Mucosa of stomach (tissue), 1 donor: ENCODE measurements around the gene MTR.
A peak's percentile ranks its signal among the peaks of the same experiment; 100 is the strongest.

Source experiments
- H3K27me3 ChIP-seq: one replicate; pipeline ENCODE4 v1.7.0; 2013; ENCODE audit warnings: mild to moderate bottlenecking, low read length; ENCODE audit not compliant: control insufficient read depth, insufficient read depth
- H3K36me3 ChIP-seq: one replicate; pipeline ENCODE4 v1.7.0; 2013; ENCODE audit warnings: low read length; ENCODE audit not compliant: control insufficient read depth, insufficient read depth
- H3K4me1 ChIP-seq: one replicate; pipeline ENCODE4 v1.7.0; 2013; ENCODE audit warnings: mild to moderate bottlenecking, low read length; ENCODE audit not compliant: control insufficient read depth, insufficient read depth
- H3K4me3 ChIP-seq: one replicate; pipeline ENCODE4 v1.7.0; 2013; ENCODE audit warnings: low read length
- H3K9ac ChIP-seq: one replicate; pipeline ENCODE4 v1.7.0; 2013; ENCODE audit warnings: mild to moderate bottlenecking, low read length, moderate library complexity
- H3K9me3 ChIP-seq: one replicate; pipeline ENCODE4 v1.7.0; 2013; ENCODE audit warnings: mild to moderate bottlenecking, low read length, moderate library complexity; ENCODE audit not compliant: control insufficient read depth
- donor health status: Pancreatic carcinoma.

MTR gene

DNA sequence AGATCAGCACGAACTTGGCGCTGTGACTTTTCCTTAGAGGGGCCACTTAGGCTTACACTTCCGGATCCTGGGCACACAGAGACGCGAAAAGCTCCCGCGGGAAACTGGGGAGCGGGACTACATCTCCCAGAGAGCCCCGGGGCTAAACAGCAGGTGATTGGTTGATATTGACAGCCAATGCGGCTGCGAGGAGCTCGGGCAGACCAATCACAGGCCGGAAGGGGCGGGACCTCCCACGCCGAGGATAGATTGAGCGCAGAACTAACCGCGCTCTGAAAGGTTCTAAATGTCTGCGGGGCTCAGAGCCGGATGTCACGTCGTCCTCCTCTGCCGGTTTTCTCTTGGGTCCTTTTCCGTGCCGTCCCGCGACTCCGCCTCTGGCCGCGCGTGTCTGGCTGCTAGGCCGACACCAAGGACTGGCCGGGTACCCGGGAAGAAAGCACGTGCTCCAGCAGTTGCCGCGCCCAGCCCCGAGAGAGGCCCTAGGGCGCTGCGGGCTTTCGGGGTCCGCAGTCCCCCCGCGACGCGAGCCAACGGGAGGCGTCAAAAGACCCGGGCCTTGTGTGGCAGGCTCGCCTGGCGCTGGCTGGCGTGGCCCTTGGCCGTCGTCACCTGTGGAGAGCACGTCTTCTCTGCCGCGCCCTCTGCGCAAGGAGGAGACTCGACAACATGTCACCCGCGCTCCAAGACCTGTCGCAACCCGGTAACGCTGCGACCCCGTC is at the start of gene MTR:
Gene MTR, plus strand, starts transcription at position 258 of the 722 bp plus-strand sequence. Its CDS starts 412 bp downstream, at position 670.
- Histone ChIP-seq H3K36me3 (no peaks in the 10 kb centered on the region), H3K4me3 (peak within 1 kb of the TSS; percentile 85), H3K4me1 (peaks cover 5% of the 10 kb centered on the region), H3K9ac (peak within 1 kb of the TSS; percentile 86), H3K9me3 (no peaks in the 10 kb centered on the region), H3K27me3 (no peaks in the 10 kb centered on the region)

DNA sequence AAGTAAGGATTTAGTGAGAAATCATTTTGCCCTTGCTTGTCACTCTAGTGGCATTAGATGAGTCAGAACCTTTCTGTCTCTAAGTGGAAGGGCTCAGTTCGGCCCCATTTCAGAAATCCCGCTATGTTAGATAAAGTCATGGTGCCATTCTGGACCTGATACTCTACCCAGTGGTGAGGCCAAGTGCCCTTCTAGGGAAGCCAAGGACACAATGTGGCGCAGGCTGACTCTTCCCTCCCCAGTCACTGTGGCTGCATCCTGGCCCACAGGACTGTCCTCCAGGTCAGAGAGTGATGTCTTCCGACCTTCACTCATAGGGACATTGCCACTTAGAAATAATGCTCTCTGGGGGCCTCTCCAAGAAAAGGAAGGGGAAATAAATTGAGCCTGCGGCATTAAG is 48.3 kb upstream of the MTR start:
- H3K9me3 ChIP-seq: no peaks in the 10 kb centered on the region
- H3K27me3 ChIP-seq: no peaks in the 10 kb centered on the region
- H3K4me3 ChIP-seq: no peak overlapping the region
- no peak overlapping the region for H3K9ac ChIP-seq
- H3K4me1 ChIP-seq: no peaks in the 10 kb centered on the region
- H3K36me3 ChIP-seq: no peaks in the 10 kb centered on the region

DNA sequence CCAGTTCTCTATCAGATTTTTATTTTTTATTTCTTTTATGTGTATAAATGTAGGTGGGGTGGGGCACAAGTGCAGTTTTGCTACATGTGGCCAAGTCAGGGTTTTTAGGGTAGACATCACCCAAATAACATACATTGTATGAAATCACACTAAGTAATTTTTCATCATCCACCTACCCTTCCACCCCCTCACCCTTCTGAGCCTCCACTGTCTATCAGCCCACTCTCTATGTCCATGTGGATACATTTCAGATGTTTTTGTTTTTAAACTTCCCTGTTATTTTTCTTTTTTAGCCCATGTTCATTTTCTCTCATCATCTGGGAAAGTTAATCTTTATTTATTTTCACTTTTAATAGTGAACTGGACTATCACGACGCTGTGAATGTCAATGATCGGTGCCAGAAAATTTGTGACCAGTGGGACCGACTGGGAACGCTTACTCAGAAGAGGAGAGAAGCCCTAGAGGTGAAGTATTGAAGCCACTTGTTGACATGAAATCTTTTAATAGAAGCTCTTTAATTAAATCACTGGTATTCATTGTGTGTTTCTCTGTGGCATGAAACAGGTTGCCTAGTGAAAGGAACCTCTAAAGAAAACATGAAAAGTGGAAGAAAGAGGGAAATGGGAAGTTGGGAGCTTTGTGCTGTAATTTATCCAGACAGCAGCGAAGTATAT is 47.6 kb upstream of the MTR start:
- Histone ChIP-seq H3K36me3 (no peaks in the 10 kb centered on the region), H3K9ac (no peak overlapping the region), H3K4me3 (no peak overlapping the region), H3K4me1 (no peaks in the 10 kb centered on the region), H3K27me3 (no peaks in the 10 kb centered on the region), H3K9me3 (no peaks in the 10 kb centered on the region)

DNA sequence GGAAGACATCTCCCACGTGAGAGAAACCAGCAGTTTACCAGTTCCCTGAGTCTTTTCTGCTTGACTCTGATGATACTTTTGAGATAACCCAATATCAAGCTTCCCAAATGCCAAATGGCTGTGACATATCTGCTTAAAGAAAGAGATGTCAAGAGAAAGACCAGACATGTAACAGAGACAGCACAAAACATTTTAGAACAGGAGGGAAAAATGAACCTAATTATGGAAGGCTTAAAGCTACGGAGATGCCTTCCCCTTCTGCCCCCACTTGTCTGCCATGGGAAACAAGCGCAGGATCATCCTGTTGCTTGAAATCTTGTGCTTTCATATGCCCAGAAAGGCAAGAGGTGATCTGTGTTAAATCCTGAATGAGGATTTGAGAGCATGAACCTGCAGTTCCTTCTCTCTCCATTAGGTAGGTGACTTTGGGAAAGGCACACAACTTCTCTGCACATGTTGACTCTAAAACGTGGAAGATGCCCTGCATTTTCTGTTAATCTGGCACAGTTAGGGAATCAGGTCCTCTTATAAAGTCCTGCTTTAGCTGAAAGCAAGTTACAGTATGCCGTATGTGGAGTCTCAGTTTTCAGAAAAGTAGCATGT is 46.7 kb upstream of the MTR start:
- H3K36me3 ChIP-seq: no peaks in the 10 kb centered on the region
- H3K27me3 ChIP-seq: no peaks in the 10 kb centered on the region
- H3K9ac ChIP-seq: no peak overlapping the region
- no peaks in the 10 kb centered on the region for H3K9me3 ChIP-seq
- H3K4me1 ChIP-seq: no peaks in the 10 kb centered on the region
- H3K4me3 ChIP-seq: no peak overlapping the region

DNA sequence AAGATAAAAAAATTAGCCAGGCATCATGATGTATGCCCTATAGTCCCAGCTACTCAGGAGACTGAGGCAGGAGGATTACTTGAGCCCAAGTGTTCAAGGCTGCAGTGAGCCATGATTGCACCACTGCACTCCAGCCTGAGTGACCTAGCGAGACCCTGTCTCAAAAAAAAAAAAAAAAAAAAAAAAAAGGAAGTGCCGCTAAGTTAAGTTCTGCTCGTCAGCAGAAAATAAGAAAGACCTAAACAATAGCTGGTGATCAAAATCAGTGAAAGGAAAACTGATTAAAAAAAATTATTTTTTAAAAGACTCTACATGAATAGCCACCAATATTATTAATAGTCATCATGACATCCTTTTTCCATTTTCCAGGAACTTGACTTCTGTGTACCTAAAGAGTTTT is 44.2 kb upstream of the MTR start:
- no peaks in the 10 kb centered on the region for H3K27me3 ChIP-seq
- no peaks in the 10 kb centered on the region for H3K9me3 ChIP-seq
- no peak overlapping the region for H3K4me3 ChIP-seq
- H3K9ac ChIP-seq: no peak overlapping the region
- H3K4me1 ChIP-seq: no peaks in the 10 kb centered on the region
- no peaks in the 10 kb centered on the region for H3K36me3 ChIP-seq

DNA sequence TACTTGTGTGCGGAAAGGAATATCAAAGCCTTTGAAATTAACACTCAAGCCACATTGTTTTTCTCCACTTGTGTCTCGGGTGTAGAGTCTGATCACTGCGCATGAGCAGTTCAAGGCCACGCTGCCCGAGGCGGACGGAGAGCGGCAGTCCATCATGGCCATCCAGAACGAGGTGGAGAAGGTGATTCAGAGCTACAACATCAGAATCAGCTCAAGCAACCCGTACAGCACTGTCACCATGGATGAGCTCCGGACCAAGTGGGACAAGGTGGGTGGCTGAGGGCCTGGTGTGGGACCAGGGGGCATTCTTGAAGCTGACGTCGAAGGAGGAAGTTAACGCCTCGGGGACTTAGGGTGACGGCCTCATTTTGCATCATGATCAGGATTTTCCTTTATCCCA is 43.7 kb upstream of the MTR start:
- Histone ChIP-seq H3K36me3 (no peaks in the 10 kb centered on the region), H3K9ac (no peak overlapping the region), H3K27me3 (no peaks in the 10 kb centered on the region), H3K9me3 (no peaks in the 10 kb centered on the region), H3K4me1 (no peaks in the 10 kb centered on the region), H3K4me3 (no peak overlapping the region)

DNA sequence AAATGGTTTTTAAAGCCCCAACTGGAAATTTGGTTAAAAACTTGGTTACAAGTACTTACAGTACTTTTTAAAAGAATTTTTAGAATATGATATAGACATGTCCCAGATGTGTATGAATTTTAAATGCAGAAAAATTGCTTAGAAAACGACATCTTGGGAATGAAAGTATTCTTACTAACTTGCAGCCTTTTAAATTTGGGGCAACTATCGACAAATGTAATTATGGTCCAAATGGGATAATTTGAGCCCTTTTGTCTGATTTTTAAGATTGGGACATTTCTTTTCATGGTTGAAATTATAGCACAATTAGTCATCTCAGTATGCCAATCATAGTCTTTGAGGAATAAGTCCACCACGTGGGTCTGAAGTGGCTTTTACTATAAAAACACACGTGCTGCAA is 43.2 kb upstream of the MTR start:
- Histone ChIP-seq H3K4me3 (no peak overlapping the region), H3K9ac (no peak overlapping the region), H3K9me3 (no peaks in the 10 kb centered on the region), H3K27me3 (no peaks in the 10 kb centered on the region), H3K36me3 (no peaks in the 10 kb centered on the region), H3K4me1 (no peaks in the 10 kb centered on the region)

DNA sequence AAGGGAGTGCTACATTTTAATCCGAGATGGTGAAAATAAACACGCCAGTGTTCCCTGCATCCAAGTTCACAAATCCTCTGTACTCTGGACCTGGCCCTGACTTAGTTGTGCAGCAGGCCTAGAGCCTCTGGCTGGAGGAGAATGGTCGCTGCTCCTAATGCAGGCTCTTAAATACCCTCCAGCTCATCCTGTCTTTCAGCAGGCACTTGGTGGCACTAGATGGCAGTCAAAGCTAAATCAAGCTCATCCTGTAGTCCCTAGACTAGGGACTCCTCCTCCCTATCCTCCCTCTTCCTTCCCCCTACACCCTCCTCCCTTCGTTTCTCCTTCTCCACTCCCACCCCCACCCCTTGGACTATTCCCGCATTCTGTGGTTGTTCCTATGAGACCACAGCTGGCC is 41.6 kb upstream of the MTR start:
- Histone ChIP-seq H3K36me3 (no peaks in the 10 kb centered on the region), H3K9ac (no peak overlapping the region), H3K4me1 (no peaks in the 10 kb centered on the region), H3K9me3 (no peaks in the 10 kb centered on the region), H3K4me3 (no peak overlapping the region), H3K27me3 (no peaks in the 10 kb centered on the region)

DNA sequence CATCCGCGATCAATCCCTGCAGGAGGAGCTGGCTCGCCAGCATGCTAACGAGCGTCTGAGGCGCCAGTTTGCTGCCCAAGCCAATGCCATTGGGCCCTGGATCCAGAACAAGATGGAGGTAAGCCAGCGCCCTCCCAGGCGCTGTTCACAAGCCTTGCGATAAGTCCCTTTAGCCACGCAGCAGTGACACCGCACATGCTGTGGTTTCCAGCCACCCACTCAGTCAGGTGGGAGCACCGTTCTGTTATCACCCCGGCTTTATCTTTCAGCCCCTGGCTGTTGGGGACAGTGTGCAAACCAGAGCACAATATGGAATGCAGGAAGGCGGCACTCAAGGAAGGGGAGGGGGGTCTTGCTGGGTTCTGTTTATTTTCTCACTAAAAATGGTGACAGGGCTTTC is 41.1 kb upstream of the MTR start:
- H3K36me3 ChIP-seq: no peaks in the 10 kb centered on the region

DNA sequence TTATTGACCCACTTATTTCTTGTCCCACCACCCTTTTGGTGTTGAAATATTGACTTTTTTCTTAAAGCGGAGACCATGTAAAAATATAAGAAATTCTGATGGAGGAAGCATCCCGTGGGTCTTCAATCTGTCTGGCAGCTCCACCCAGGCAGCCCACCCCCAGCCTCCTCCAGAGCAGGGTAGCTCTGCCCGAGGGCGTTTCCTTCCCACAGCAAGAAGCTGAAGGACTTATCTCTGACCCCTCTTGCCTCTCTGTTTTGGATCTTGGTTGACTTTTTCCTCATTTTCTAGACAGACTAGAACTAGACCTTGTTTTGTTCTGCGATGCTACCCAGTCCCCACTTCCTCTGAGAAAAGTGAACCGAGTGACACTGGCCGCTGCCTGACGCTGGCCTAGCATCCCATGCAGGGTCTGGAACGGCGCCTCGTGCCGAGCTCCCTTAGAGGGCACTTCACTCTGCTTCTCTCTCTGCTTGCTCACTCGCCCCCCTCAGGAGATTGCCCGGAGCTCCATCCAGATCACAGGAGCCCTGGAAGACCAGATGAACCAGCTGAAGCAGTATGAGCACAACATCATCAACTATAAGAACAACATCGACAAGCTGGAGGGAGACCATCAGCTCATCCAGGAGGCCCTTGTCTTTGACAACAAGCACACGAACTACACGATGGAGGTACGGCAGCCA is 40.4 kb upstream of the MTR start:
- no peak overlapping the region for H3K4me3 ChIP-seq
- no peaks in the 10 kb centered on the region for H3K27me3 ChIP-seq
- H3K9me3 ChIP-seq: no peaks in the 10 kb centered on the region
- H3K9ac ChIP-seq: no peak overlapping the region
- H3K36me3 ChIP-seq: no peaks in the 10 kb centered on the region
- H3K4me1 ChIP-seq: no peaks in the 10 kb centered on the region

More for the DNA sequence above, 41.1 kb upstream of the MTR start:
- Histone ChIP-seq H3K4me3 (no peak overlapping the region), H3K9ac (no peak overlapping the region), H3K27me3 (no peaks in the 10 kb centered on the region), H3K9me3 (no peaks in the 10 kb centered on the region), H3K4me1 (no peaks in the 10 kb centered on the region)

DNA sequence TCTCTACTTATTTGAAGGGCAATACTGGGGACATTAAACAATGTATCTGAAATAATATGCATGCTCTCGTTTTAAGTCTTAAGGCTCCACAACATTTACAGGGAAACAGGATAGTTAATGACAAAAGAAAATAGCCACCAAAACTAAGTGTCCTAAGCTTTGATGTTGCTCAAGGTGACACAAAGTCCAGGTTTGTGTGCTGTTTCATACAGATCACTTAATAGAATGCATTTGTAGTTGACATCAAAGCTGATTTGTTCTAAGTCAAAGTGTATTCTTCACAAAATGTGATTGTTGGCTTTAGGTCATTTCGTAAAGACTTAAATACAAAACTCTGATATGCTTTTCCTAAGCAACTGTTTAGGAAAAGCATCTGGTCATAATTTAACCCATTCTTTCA is 37.5 kb upstream of the MTR start:
- H3K27me3 ChIP-seq: no peaks in the 10 kb centered on the region
- no peak overlapping the region for H3K4me3 ChIP-seq
- H3K9me3 ChIP-seq: no peaks in the 10 kb centered on the region
- no peaks in the 10 kb centered on the region for H3K36me3 ChIP-seq
- H3K9ac ChIP-seq: no peak overlapping the region
- H3K4me1 ChIP-seq: no peaks in the 10 kb centered on the region

DNA sequence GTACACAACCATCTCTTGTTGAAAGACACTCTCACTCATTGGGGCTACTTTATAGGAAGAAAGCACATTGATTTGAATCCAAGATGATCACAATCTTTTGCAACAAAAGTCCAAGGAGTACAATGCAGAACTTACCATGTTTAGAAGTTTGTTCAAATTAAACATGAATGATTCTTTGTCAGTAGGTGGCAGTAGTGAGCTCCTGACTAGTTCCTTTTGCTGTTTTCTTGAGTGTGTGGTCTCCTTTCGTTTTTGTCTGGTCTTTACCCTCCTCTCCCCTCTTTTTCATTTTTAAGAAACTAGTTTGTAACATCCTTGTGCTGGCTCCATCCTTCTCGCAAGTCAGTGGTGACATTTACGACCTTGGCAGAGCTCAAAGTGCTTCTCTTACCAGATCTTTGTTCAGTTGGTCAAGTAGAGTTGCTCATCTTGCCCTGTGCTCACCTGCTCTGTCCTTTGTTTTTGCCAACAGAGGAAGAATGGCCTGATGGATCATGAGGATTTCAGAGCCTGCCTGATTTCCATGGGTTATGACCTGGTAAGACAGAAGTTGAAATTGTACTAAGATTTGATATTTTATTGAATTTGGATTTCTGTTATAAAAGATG is 35.7 kb upstream of the MTR start:
- no peaks in the 10 kb centered on the region for H3K4me1 ChIP-seq
- no peak overlapping the region for H3K9ac ChIP-seq
- H3K4me3 ChIP-seq: no peak overlapping the region
- no peaks in the 10 kb centered on the region for H3K36me3 ChIP-seq
- H3K9me3 ChIP-seq: no peaks in the 10 kb centered on the region
- H3K27me3 ChIP-seq: no peaks in the 10 kb centered on the region
